Measurements from ENCODE around the gene PTEN. TPM values are rescaled to one million over a fixed set of nuclear protein-coding genes. Genes with fewer than 3 reads are reported as not detected.
A peak's percentile ranks its signal among the peaks of the same experiment; 100 is the strongest.

PTEN gene
- total RNA-seq, 1 experiment from 2014 or later: 66.0 TPM

DNA sequence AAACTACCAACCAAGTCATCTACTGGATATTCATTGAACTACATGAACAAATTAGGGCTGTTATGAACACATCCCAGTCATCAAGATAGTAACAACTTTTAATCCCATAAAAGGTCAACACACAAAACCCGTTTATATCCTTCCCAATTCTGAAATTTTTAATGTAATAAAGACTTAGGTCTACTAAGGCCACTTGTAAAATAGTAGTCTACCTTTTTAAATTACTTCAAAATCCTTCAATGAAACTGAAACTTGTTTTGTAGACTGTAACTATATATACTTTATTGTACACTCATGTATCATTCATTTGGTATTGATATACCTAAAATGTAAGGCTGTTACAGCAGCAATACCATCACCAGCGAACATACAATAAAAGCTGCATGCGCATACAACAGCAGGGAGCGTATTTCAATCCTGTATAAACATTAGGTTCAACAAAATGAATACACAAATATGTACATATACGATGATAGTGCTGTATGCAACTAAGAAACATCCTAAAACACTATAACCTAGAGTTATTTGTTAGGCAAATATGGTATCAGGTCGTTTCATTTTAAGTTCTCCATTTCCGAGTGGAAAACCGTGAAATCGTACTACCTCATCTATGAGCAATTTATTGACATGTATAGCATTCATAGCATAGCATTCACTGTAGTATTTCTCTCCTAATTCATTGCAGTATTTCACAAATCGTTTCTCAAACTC is 46.4 kb upstream of the PTEN start:
- Histone ChIP-seq H3K9me3 (ENCODE audit: low read depth, low read length, poor library complexity, severe bottlenecking) (no peaks in the 10 kb centered on the region), H3K36me3 (ENCODE audit: insufficient read depth, low read length, poor library complexity, severe bottlenecking) (peaks cover 21% of the 10 kb centered on the region), H3K27ac (ENCODE audit: low read depth, low read length, poor library complexity, severe bottlenecking) (peak overlapping the region; percentile 77), H3K4me3 (ENCODE audit: low read depth, low read length, poor library complexity, severe bottlenecking) (peak overlapping the region; percentile 77), H3K27me3 (replicated peaks; ENCODE audit: insufficient read depth, low read depth, low read length, poor library complexity) (no peaks in the 10 kb centered on the region), H3K4me1 (ENCODE audit: insufficient read depth, low read length, poor library complexity, severe bottlenecking) (peaks cover 17% of the 10 kb centered on the region)
- intact Hi-C loops (cut with micrococcal nuclease; ENCODE audit: unreplicated experiment): no loop called here
- peak; percentile 6 for DNase-seq (ENCODE audit: low spot score)
- TF ChIP-seq, protein P1, sequence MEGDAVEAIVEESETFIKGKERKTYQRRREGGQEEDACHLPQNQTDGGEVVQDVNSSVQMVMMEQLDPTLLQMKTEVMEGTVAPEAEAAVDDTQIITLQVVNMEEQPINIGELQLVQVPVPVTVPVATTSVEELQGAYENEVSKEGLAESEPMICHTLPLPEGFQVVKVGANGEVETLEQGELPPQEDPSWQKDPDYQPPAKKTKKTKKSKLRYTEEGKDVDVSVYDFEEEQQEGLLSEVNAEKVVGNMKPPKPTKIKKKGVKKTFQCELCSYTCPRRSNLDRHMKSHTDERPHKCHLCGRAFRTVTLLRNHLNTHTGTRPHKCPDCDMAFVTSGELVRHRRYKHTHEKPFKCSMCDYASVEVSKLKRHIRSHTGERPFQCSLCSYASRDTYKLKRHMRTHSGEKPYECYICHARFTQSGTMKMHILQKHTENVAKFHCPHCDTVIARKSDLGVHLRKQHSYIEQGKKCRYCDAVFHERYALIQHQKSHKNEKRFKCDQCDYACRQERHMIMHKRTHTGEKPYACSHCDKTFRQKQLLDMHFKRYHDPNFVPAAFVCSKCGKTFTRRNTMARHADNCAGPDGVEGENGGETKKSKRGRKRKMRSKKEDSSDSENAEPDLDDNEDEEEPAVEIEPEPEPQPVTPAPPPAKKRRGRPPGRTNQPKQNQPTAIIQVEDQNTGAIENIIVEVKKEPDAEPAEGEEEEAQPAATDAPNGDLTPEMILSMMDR (conservative IDR thresholded peaks at IDR 0.05; ENCODE audit: low read depth, low read length): no peak
- no peak for TF ChIP-seq EZH2 (IDR thresholded peaks at IDR 0.05; ENCODE audit: borderline replicate concordance, low read depth, low read length, poor library complexity, severe bottlenecking)
- no TSS peak for BruUV-seq (replicated peaks)
- CTCF ChIA-PET: no interaction called here
- POLR2A ChIA-PET (ENCODE audit: low non-redundant PET): no interaction called here

DNA sequence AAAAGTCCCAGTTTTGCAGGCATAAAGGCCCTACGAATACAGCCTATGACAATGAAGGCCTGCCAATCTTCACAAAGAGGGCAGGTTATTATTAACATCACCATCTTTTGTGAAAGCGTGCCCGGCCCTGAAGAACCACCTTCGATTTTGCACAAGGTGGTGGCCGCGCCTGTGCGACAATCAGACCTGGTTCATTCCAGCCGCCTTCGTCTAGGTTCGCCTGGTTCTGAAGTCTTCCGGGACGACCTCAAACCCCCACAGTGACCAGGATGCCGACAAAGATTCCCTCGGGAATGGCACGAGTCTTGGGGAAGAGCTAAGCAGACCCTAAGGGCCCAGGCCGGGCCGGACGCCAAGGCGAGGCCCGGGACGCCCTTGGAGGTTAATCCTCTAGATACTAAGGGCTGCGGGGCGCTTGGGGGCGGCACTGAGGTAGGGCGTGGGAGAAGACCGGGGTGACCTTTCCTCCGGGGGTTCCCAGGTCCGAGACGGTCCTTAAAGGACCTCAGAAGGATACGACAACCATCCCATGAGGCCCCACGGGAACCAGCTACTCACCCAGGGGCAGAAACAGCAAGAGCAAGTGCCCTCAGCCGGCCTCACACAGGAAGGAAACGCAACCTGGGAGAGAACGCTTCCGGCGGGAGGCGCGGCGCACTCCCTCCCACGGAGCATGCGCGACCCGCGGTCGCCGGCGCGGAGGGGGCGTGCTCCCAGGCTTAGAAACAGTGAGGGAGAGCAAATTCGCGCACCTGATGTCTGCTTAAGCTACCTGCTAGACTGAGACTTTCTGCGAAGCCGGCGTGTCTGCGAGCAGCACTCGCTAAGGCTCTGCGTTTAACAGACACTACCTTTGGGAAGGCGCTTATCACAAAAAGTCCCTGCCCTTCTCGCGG is 45.6 kb upstream of the PTEN start, which contains the start of gene ATAD1:
Gene ATAD1 (minus strand): TSS at position 618 of the 896 bp plus-strand sequence. CDS start 3,627 bp downstream, outside the sequence.
- intact Hi-C loops (cut with micrococcal nuclease; ENCODE audit: unreplicated experiment): no loop called here
- Histone ChIP-seq H3K4me1 (ENCODE audit: insufficient read depth, low read length, poor library complexity, severe bottlenecking) (peaks cover 17% of the 10 kb centered on the region), H3K9me3 (ENCODE audit: low read depth, low read length, poor library complexity, severe bottlenecking) (no peaks in the 10 kb centered on the region), H3K4me3 (ENCODE audit: low read depth, low read length, poor library complexity, severe bottlenecking) (peak within 1 kb of the TSS; percentile 77), H3K27ac (ENCODE audit: low read depth, low read length, poor library complexity, severe bottlenecking) (peak within 1 kb of the TSS; percentile 77), H3K36me3 (ENCODE audit: insufficient read depth, low read length, poor library complexity, severe bottlenecking) (peaks cover 15% of the 10 kb centered on the region), H3K27me3 (replicated peaks; ENCODE audit: insufficient read depth, low read depth, low read length, poor library complexity) (no peaks in the 10 kb centered on the region)
- TF ChIP-seq, protein P1 (conservative IDR thresholded peaks at IDR 0.05; ENCODE audit: low read depth, low read length): peak; percentile 35
- no peak for TF ChIP-seq EZH2 (IDR thresholded peaks at IDR 0.05; ENCODE audit: borderline replicate concordance, low read depth, low read length, poor library complexity, severe bottlenecking)
- DNase-seq (ENCODE audit: low spot score): peak; percentile 93
- ChIA-PET CTCF (no interaction called here), POLR2A (ENCODE audit: low non-redundant PET) (no interaction called here)
- BruUV-seq (replicated peaks): no TSS peak

DNA sequence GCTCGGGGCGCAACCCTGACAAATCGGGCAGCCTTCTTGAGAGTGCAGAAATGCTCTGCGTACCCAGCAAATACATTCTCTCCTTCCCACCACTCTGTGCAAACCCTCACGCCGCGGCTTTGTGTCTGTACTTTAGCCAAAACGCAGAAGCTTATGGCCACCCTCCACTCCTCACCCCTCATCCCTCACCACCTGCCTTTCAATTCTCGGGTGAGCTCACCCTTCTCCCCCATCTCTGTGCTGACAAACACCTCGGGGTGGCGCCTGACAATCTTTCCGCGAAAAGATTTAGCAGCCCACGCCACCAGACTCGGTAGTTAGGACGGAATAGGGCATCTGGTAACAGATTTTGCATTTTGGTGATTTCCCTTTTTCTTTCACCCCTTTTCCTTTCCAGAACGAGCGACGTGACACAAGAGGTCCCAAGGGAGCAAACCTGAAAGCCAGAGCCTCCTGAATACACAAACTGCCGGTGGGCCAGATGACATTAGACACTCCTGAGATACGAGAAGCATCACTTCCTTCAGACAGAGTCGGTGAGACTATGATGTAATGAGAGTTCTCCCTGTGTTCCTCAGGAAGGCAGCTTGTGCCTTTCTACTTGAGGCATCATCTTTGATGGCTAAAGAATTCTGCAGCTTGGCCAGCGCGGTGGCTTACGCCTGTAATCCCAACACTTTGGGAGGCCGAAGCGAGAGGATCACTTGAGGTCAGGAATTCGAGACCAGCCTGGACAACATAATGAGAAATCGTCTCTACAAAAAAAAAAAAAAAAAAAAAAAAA is 44.7 kb upstream of the PTEN start:
- peak overlapping the region; percentile 77 for H3K4me3 ChIP-seq (ENCODE audit: low read depth, low read length, poor library complexity, severe bottlenecking)
- ChIA-PET CTCF (no interaction called here), POLR2A (ENCODE audit: low non-redundant PET) (no interaction called here)
- intact Hi-C loops (cut with micrococcal nuclease; ENCODE audit: unreplicated experiment): no loop called here
- H3K4me1 ChIP-seq (ENCODE audit: insufficient read depth, low read length, poor library complexity, severe bottlenecking): peaks cover 17% of the 10 kb centered on the region
- no peaks in the 10 kb centered on the region for H3K27me3 ChIP-seq (replicated peaks; ENCODE audit: insufficient read depth, low read depth, low read length, poor library complexity)
- TF ChIP-seq EZH2 (IDR thresholded peaks at IDR 0.05; ENCODE audit: borderline replicate concordance, low read depth, low read length, poor library complexity, severe bottlenecking): no peak
- TF ChIP-seq, protein P1 (conservative IDR thresholded peaks at IDR 0.05; ENCODE audit: low read depth, low read length): 0 out of 2 replicates have a peak, but pooled peaks have one; percentile 12
- H3K36me3 ChIP-seq (ENCODE audit: insufficient read depth, low read length, poor library complexity, severe bottlenecking): peaks cover 7% of the 10 kb centered on the region
- peak; percentile 35 for DNase-seq (ENCODE audit: low spot score)
- no peak overlapping the region for H3K27ac ChIP-seq (ENCODE audit: low read depth, low read length, poor library complexity, severe bottlenecking)
- BruUV-seq (replicated peaks): no TSS peak
- no peaks in the 10 kb centered on the region for H3K9me3 ChIP-seq (ENCODE audit: low read depth, low read length, poor library complexity, severe bottlenecking)

All from A673 (cell line).